ENCODE data around the gene MRRF. TPM values are rescaled to one million over a fixed set of nuclear protein-coding genes. Genes with fewer than 3 reads are reported as not detected.

MRRF gene
- total RNA-seq (23.0 TPM), polyA plus RNA-seq (10 to 100 TPM; 13.9 to 24.9 (median 17.6) TPM)

- Mint-ChIP-seq H3K4me3 (peak within 1 kb of the TSS; percentile 97 to 99 (median 98)), H3K9me3 (no peaks in the 10 kb centered on the region), H3K27ac (peak within 1 kb of the TSS; percentile 98 to 100 (median 99)), H3K27me3 (no peaks in the 10 kb centered on the region), H3K4me1 (peaks cover 20 to 70% (median 48%) of the 10 kb centered on the region in 4 donors), H3K36me3 (peaks cover 11% of the 10 kb centered on the region)
- H3K4me3 ChIP-seq (ENCODE audit: low read depth, low read length) = peak within 1 kb of the TSS; percentile 98
- no peaks in the 10 kb centered on the region for H3K9me3 ChIP-seq (ENCODE audit: control insufficient read depth in 2 of 2, low read length in 2 of 2)
- H3K27me3 ChIP-seq (ENCODE audit: control insufficient read depth, insufficient read depth, low read length) = no peaks in the 10 kb centered on the region
- ATAC-seq (ENCODE audit: low read depth in 2 of 2) = peak; percentile 85 to 88
- H3K4me1 ChIP-seq (ENCODE audit: control insufficient read depth, insufficient read depth, low read length, poor library complexity, severe bottlenecking) = peaks cover 39% of the 10 kb centered on the region
- peaks cover 21% of the 10 kb centered on the region for H3K36me3 ChIP-seq (ENCODE audit: control insufficient read depth, insufficient read depth, low read length)
- peak; percentile 84 to 94 (median 90) for DNase-seq
- H3K27ac ChIP-seq (ENCODE audit: insufficient read depth, low read length, poor library complexity, severe bottlenecking) = peak within 1 kb of the TSS; percentile 97
Observed at GRCh38 chr9:122264360-122265148, at the start of gene MRRF, which contains the start of gene RBM18. TSS of gene MRRF (plus strand) at chr9:122264882. CDS start at chr9:122270892, 6,010 bp downstream. TSS of gene RBM18 (minus strand) at chr9:122264840. CDS start at chr9:122261492, 3,348 bp downstream.

GRCh38 chr9:122215663-122216062 lies 49.0 kb upstream of the MRRF start:
- Mint-ChIP-seq H3K9me3 (peaks cover 0 to 6% (median 0%) of the 10 kb centered on the region in 7 donors), H3K4me3 (no peak overlapping the region), H3K36me3 (peaks cover 4% of the 10 kb centered on the region), H3K27ac (no peak overlapping the region), H3K4me1 (peaks cover 0 to 34% (median 7%) of the 10 kb centered on the region in 4 donors), H3K27me3 (peaks cover 91% of the 10 kb centered on the region)
- H3K27me3 ChIP-seq (ENCODE audit: control insufficient read depth, insufficient read depth, low read length) = peaks cover 50% of the 10 kb centered on the region
- DNase-seq = no peak
- H3K4me1 ChIP-seq (ENCODE audit: control insufficient read depth, insufficient read depth, low read length, poor library complexity, severe bottlenecking) = peaks cover 27% of the 10 kb centered on the region
- no peak for ATAC-seq (ENCODE audit: low read depth in 2 of 2)
- no peak overlapping the region for H3K4me3 ChIP-seq (ENCODE audit: low read depth, low read length)
- no peaks in the 10 kb centered on the region for H3K9me3 ChIP-seq (ENCODE audit: control insufficient read depth in 2 of 2, low read length in 2 of 2)
- H3K27ac ChIP-seq (ENCODE audit: insufficient read depth, low read length, poor library complexity, severe bottlenecking) = no peak overlapping the region
- H3K36me3 ChIP-seq (ENCODE audit: control insufficient read depth, insufficient read depth, low read length) = no peaks in the 10 kb centered on the region

- H3K4me3 Mint-ChIP-seq = no peak overlapping the region
- peaks cover 0 to 35% (median 7%) of the 10 kb centered on the region in 4 donors for H3K4me1 Mint-ChIP-seq
- Histone ChIP-seq H3K36me3 (ENCODE audit: control insufficient read depth, insufficient read depth, low read length) (no peaks in the 10 kb centered on the region), H3K27me3 (ENCODE audit: control insufficient read depth, insufficient read depth, low read length) (peaks cover 53% of the 10 kb centered on the region), H3K9me3 (ENCODE audit: control insufficient read depth in 2 of 2, low read length in 2 of 2) (no peaks in the 10 kb centered on the region), H3K4me3 (ENCODE audit: low read depth, low read length) (no peak overlapping the region), H3K4me1 (ENCODE audit: control insufficient read depth, insufficient read depth, low read length, poor library complexity, severe bottlenecking) (peaks cover 30% of the 10 kb centered on the region), H3K27ac (ENCODE audit: insufficient read depth, low read length, poor library complexity, severe bottlenecking) (no peak overlapping the region)
- no peak overlapping the region for H3K27ac Mint-ChIP-seq
- ATAC-seq (ENCODE audit: low read depth in 2 of 2) (no peak), DNase-seq (no peak)
- H3K36me3 Mint-ChIP-seq = peaks cover 4% of the 10 kb centered on the region
- H3K9me3 Mint-ChIP-seq = peaks cover 0 to 6% (median 0%) of the 10 kb centered on the region in 7 donors
- peaks cover 90% of the 10 kb centered on the region for H3K27me3 Mint-ChIP-seq
Observed at GRCh38 chr9:122216138-122216797, 48.4 kb upstream of the MRRF start.

GRCh38 chr9:122216798-122217418 lies 47.8 kb upstream of the MRRF start:
- H3K27me3 ChIP-seq (ENCODE audit: control insufficient read depth, insufficient read depth, low read length) = peaks cover 47% of the 10 kb centered on the region
- Mint-ChIP-seq H3K9me3 (peaks cover 0 to 8% (median 0%) of the 10 kb centered on the region in 7 donors), H3K4me3 (no peak overlapping the region), H3K36me3 (peaks cover 4% of the 10 kb centered on the region), H3K27ac (no peak overlapping the region), H3K4me1 (peaks cover 0 to 35% (median 7%) of the 10 kb centered on the region in 4 donors), H3K27me3 (peaks cover 90% of the 10 kb centered on the region)
- peaks cover 32% of the 10 kb centered on the region for H3K4me1 ChIP-seq (ENCODE audit: control insufficient read depth, insufficient read depth, low read length, poor library complexity, severe bottlenecking)
- no peak overlapping the region for H3K27ac ChIP-seq (ENCODE audit: insufficient read depth, low read length, poor library complexity, severe bottlenecking)
- H3K4me3 ChIP-seq (ENCODE audit: low read depth, low read length) = no peak overlapping the region
- ATAC-seq (ENCODE audit: low read depth in 2 of 2) (no peak), DNase-seq (no peak)
- no peaks in the 10 kb centered on the region for H3K36me3 ChIP-seq (ENCODE audit: control insufficient read depth, insufficient read depth, low read length)
- H3K9me3 ChIP-seq (ENCODE audit: control insufficient read depth in 2 of 2, low read length in 2 of 2) = no peaks in the 10 kb centered on the region

- H3K4me1 Mint-ChIP-seq = peaks cover 0 to 38% (median 7%) of the 10 kb centered on the region in 4 donors
Observed at GRCh38 chr9:122217640-122218039, 47.0 kb upstream of the MRRF start.

GRCh38 chr9:122218071-122218934 lies 46.4 kb upstream of the MRRF start:
- no peak overlapping the region for H3K4me3 ChIP-seq (ENCODE audit: low read depth, low read length)
- H3K36me3 Mint-ChIP-seq = peaks cover 4% of the 10 kb centered on the region
- H3K4me1 ChIP-seq (ENCODE audit: control insufficient read depth, insufficient read depth, low read length, poor library complexity, severe bottlenecking) = peaks cover 29% of the 10 kb centered on the region
- peaks cover 40% of the 10 kb centered on the region for H3K27me3 ChIP-seq (ENCODE audit: control insufficient read depth, insufficient read depth, low read length)
- H3K9me3 ChIP-seq (ENCODE audit: control insufficient read depth in 2 of 2, low read length in 2 of 2) = no peaks in the 10 kb centered on the region
- peaks cover 0 to 3% (median 0%) of the 10 kb centered on the region in 7 donors for H3K9me3 Mint-ChIP-seq
- H3K27ac Mint-ChIP-seq = no peak overlapping the region
- ATAC-seq (ENCODE audit: low read depth in 2 of 2) = no peak
- peak overlapping the region in 3 of 4 donors; percentile 18 to 52 (median 30) for H3K4me3 Mint-ChIP-seq
- H3K27me3 Mint-ChIP-seq = peaks cover 91% of the 10 kb centered on the region
- no peaks in the 10 kb centered on the region for H3K36me3 ChIP-seq (ENCODE audit: control insufficient read depth, insufficient read depth, low read length)
- no peak for DNase-seq
- peaks cover 0 to 38% (median 5%) of the 10 kb centered on the region in 4 donors for H3K4me1 Mint-ChIP-seq
- H3K27ac ChIP-seq (ENCODE audit: insufficient read depth, low read length, poor library complexity, severe bottlenecking) = no peak overlapping the region

More at GRCh38 chr9:122217640-122218039, 47.0 kb upstream of the MRRF start:
- Mint-ChIP-seq H3K27me3 (peaks cover 91% of the 10 kb centered on the region), H3K27ac (no peak overlapping the region), H3K4me3 (peak overlapping the region in 1 of 4 donors; percentile 34), H3K36me3 (peaks cover 4% of the 10 kb centered on the region), H3K9me3 (peaks cover 0 to 8% (median 0%) of the 10 kb centered on the region in 7 donors)
- DNase-seq (no peak), ATAC-seq (ENCODE audit: low read depth in 2 of 2) (no peak)
- Histone ChIP-seq H3K4me1 (ENCODE audit: control insufficient read depth, insufficient read depth, low read length, poor library complexity, severe bottlenecking) (peaks cover 32% of the 10 kb centered on the region), H3K27me3 (ENCODE audit: control insufficient read depth, insufficient read depth, low read length) (peaks cover 42% of the 10 kb centered on the region), H3K27ac (ENCODE audit: insufficient read depth, low read length, poor library complexity, severe bottlenecking) (no peak overlapping the region), H3K9me3 (ENCODE audit: control insufficient read depth in 2 of 2, low read length in 2 of 2) (no peaks in the 10 kb centered on the region), H3K4me3 (ENCODE audit: low read depth, low read length) (no peak overlapping the region), H3K36me3 (ENCODE audit: control insufficient read depth, insufficient read depth, low read length) (no peaks in the 10 kb centered on the region)

All from CD4-positive, CD25-positive, alpha-beta regulatory T cell (primary cell).